MM.1S (cell line): ENCODE results near the gene OTUD3.
"Not testable (repeated sequence)": the region's sequence is repeated elsewhere in the genome, so short reads cannot be mapped to it uniquely, and the experiment has no call there.

Source experiments
- DNase-seq: peaks from one replicate; pipeline ENCODE4 v3.0.0-alpha.2; 2015
- H2AFZ ChIP-seq: fragments of 300-600 bp; sonication (generic); 2 replicates; pipeline ENCODE4 v1.6.0; 2016; ENCODE audit warnings: antibody characterized with exemption, low read length
- H3F3A ChIP-seq: fragments of 300-600 bp; sonication (generic); 2 replicates; pipeline ENCODE4 v1.6.1; 2016; ENCODE audit warnings: mild to moderate bottlenecking, antibody characterized with exemption, low read length, moderate library complexity, mixed read lengths; ENCODE audit not compliant: insufficient read depth
- H3K27ac ChIP-seq: fragments of 300-600 bp; sonication (generic); 2 replicates; pipeline ENCODE4 v1.5.1; 2016; ENCODE audit warnings: mild to moderate bottlenecking, low read length
- H3K27me3 ChIP-seq: fragments of 300-600 bp; sonication (generic); replicated peaks from 2 replicates; pipeline ENCODE4 v1.6.0; 2016; ENCODE audit warnings: low read length; ENCODE audit not compliant: insufficient read depth
- H3K36me3 ChIP-seq: fragments of 300-600 bp; sonication (generic); replicated peaks from 2 replicates; pipeline ENCODE4 v1.6.1; 2016; ENCODE audit warnings: mild to moderate bottlenecking, low read length, mixed read lengths; ENCODE audit not compliant: insufficient read depth
- H3K4me1 ChIP-seq: fragments of 300-600 bp; sonication (generic); 2 replicates; pipeline ENCODE4 v1.6.1; 2016; ENCODE audit warnings: low read length, mixed read lengths
- H3K4me2 ChIP-seq: fragments of 300-600 bp; sonication (generic); 2 replicates; pipeline ENCODE4 v1.6.0; 2016; ENCODE audit warnings: low read depth, low read length
- H3K4me3 ChIP-seq: fragments of 300-600 bp; sonication (generic); 2 replicates; pipeline ENCODE4 v1.5.1; 2016; ENCODE audit warnings: low read length, mixed read lengths
- H3K79me2 ChIP-seq: fragments of 300-600 bp; sonication (generic); 2 replicates; pipeline ENCODE4 v1.6.1; 2016; ENCODE audit warnings: mixed run types, low read length, mixed read lengths
- H3K9ac ChIP-seq: fragments of 300-600 bp; sonication (generic); 2 replicates; pipeline ENCODE4 v1.6.1; 2016; ENCODE audit warnings: low read length, mixed read lengths
- H3K9me2 ChIP-seq: fragments of 300-600 bp; sonication (generic); replicated peaks from 2 replicates; pipeline ENCODE4 v1.6.1; 2016; ENCODE audit warnings: mild to moderate bottlenecking, low read length, mixed read lengths; ENCODE audit not compliant: insufficient read depth
- H3K9me3 ChIP-seq: fragments of 300-600 bp; sonication (generic); replicated peaks from 2 replicates; pipeline ENCODE4 v1.6.1; 2016; ENCODE audit warnings: mild to moderate bottlenecking, low read length, mixed read lengths; ENCODE audit not compliant: insufficient read depth
- H4K20me1 ChIP-seq: fragments of 300-600 bp; sonication (generic); 2 replicates; pipeline ENCODE4 v1.6.1; 2016; ENCODE audit warnings: mild to moderate bottlenecking, low read length, moderate library complexity, mixed read lengths; ENCODE audit not compliant: insufficient read depth
- CTCF ChIP-seq: fragments of 300-600 bp; sonication (generic); IDR thresholded peaks from 2 replicates; pipeline ENCODE4 v1.5.1; 2016; ENCODE audit warnings: antibody characterized with exemption, low read length, mixed read lengths
- EZH2 ChIP-seq: fragments of 300-600 bp; sonication (generic); optimal IDR thresholded peaks from 2 replicates; pipeline ENCODE3; 2017; ENCODE audit warnings: low read depth, mild to moderate bottlenecking, antibody characterized with exemption, low read length, mixed read lengths
- EZH2phosphoT487 ChIP-seq: fragments of 300-600 bp; sonication (generic); IDR thresholded peaks from 2 replicates; pipeline ENCODE4 v1.6.1; 2018; ENCODE audit warnings: antibody characterized with exemption, low read length

OTUD3 gene

DNA sequence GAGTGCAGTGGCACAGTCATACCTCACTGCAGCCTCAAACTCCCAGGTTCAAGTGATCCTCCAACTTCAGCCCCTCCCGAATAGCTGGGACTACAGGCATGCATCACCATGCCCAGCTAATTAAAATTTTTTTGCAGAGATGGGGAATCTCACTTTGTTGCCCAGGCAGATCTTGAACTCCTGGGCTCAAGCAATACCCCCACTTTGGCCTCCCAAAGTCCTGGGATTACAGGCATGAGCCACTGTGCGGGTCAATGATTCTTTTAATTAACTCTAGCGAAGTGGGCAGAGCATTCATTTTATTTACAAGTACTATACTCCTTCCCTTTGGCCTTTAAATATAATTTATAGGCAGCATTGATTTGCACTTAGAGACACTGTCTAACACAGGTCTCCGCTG, 2.5 kb upstream of the OTUD3 start:
- TF ChIP-seq EZH2phosphoT487, result no peak
- no peak for TF ChIP-seq EZH2
- no peak for TF ChIP-seq CTCF
- no peak overlapping the region for H3K27ac ChIP-seq
- no peak overlapping the region for H3K4me3 ChIP-seq
- no peaks in the 10 kb centered on the region for H3K36me3 ChIP-seq
- H3K79me2 ChIP-seq, result peaks cover 19% of the 10 kb centered on the region
- no peaks in the 10 kb centered on the region; the same call in 1 of the 2 replicates for H3F3A ChIP-seq
- no peak overlapping the region for H3K9ac ChIP-seq
- no peaks in the 10 kb centered on the region for H3K9me3 ChIP-seq
- no peak overlapping the region for H3K4me2 ChIP-seq
- 0 out of 2 replicates have a peak, but pooled peaks cover 6% of the 10 kb centered on the region for H3K4me1 ChIP-seq
- no peak overlapping the region for H2AFZ ChIP-seq
- H4K20me1 ChIP-seq, result no peaks in the 10 kb centered on the region
- no peak for DNase-seq
- no peaks in the 10 kb centered on the region for H3K9me2 ChIP-seq
- H3K27me3 ChIP-seq, result peaks cover 47% of the 10 kb centered on the region

- not testable (repeated sequence) for H3K27ac ChIP-seq, H3K9ac ChIP-seq, H3F3A ChIP-seq, DNase-seq, H2AFZ ChIP-seq, H3K9me2 ChIP-seq, H3K9me3 ChIP-seq, H3K4me1 ChIP-seq, H4K20me1 ChIP-seq, H3K4me2 ChIP-seq, H3K36me3 ChIP-seq, H3K4me3 ChIP-seq
- Histone ChIP-seq H3K79me2 (peaks cover 29% of the 10 kb centered on the region), H3K27me3 (peaks cover 47% of the 10 kb centered on the region)
Observed at GRCh38 chr1:19880841-19881240, 1.4 kb upstream of the OTUD3 start.

DNA sequence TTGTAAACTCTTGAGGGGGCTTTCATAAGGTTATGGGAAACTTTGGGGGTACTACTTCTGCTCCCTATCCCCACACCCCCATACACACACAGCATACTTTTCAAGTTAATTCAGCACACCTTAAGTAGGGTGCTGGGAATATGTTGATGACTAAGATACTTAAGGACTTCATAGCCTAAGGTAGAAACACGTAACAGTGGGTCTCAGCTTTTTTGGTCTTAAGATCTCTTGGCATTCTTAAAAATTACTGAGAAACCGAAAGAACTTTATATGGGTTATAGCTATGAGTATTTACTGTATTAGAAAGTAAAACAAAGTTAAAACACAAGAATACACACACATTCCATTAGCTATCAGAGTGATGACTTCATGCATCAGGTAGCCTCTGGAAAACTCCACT, 2.1 kb downstream of the OTUD3 start:
- DNase-seq, result no peak
- Histone ChIP-seq H3K27ac (no peak overlapping the region), H3K27me3 (peaks cover 19% of the 10 kb centered on the region), H4K20me1 (no peaks in the 10 kb centered on the region), H3K9me2 (no peaks in the 10 kb centered on the region), H3K4me3 (no peak overlapping the region), H3K9ac (no peak overlapping the region), H3K9me3 (no peaks in the 10 kb centered on the region), H3K4me1 (0 out of 2 replicates have a peak, but pooled peaks cover 6% of the 10 kb centered on the region), H2AFZ (no peak overlapping the region), H3K36me3 (no peaks in the 10 kb centered on the region), H3K79me2 (peaks cover 49% of the 10 kb centered on the region), H3K4me2 (no peak overlapping the region), H3F3A (no peaks in the 10 kb centered on the region; the same call in 1 of the 2 replicates)
- TF ChIP-seq EZH2 (no peak), CTCF (no peak), EZH2phosphoT487 (no peak)

GRCh38 chr1:19885821-19886220, 3.6 kb downstream of the OTUD3 start:
- H3K36me3 ChIP-seq, result no peaks in the 10 kb centered on the region
- peaks cover 49% of the 10 kb centered on the region for H3K79me2 ChIP-seq
- H3K4me3 ChIP-seq, result no peak overlapping the region
- no peak overlapping the region for H2AFZ ChIP-seq
- no peaks in the 10 kb centered on the region for H3K9me3 ChIP-seq
- no peak overlapping the region for H3K27ac ChIP-seq
- no peak for DNase-seq
- H3F3A ChIP-seq, result no peaks in the 10 kb centered on the region; the same call in 1 of the 2 replicates
- no peaks in the 10 kb centered on the region for H3K9me2 ChIP-seq
- no peak for TF ChIP-seq CTCF
- TF ChIP-seq EZH2phosphoT487, result no peak
- TF ChIP-seq EZH2, result no peak
- 0 out of 2 replicates have a peak, but pooled peaks cover 4% of the 10 kb centered on the region for H3K27me3 ChIP-seq
- H4K20me1 ChIP-seq, result no peaks in the 10 kb centered on the region
- H3K4me2 ChIP-seq, result no peak overlapping the region
- 0 out of 2 replicates have a peak, but pooled peaks cover 6% of the 10 kb centered on the region for H3K4me1 ChIP-seq
- H3K9ac ChIP-seq, result no peak overlapping the region
